GM12892 (cell line): ENCODE results near the gene TMCC1.

Experiments used
- DNase-seq: peaks from one replicate; pipeline ENCODE4 v3.0.0; 2011; ENCODE audit not compliant: insufficient read length
- FAIRE-seq: peaks from 2 replicates; lab custom pipeline; 2011; peaks lifted over from hg19 to GRCh38; lab: Jason Lieb, UNC
- POLR2A ChIP-seq: IDR thresholded peaks from 2 replicates; pipeline ENCODE4 v1.6.1; 2011; ENCODE audit warnings: low read depth, low read length, control low read depth
- POLR2AphosphoS5 ChIP-seq: IDR thresholded peaks from 2 replicates; pipeline ENCODE4 v1.6.1; 2011; ENCODE audit warnings: low read depth, low read length, control low read depth
- TAF1 ChIP-seq: IDR thresholded peaks from 2 replicates; pipeline ENCODE4 v1.6.1; 2011; ENCODE audit warnings: low read depth, mild to moderate bottlenecking, control low read depth, low read length, borderline replicate concordance

Gene TMCC1

GRCh38 chr3:129723558-129724324 is 169.8 kb downstream of the TMCC1 start:
- no peak for DNase-seq
- TF ChIP-seq TAF1 = no peak
- no peak for TF ChIP-seq POLR2A
- TF ChIP-seq POLR2AphosphoS5 = no peak
- FAIRE-seq = no peak

- FAIRE-seq = no peak
These were observed 171.0 kb downstream of the TMCC1 start for GRCh38 chr3:129722527-129722926.

GRCh38 chr3:129718201-129718600 is 175.3 kb downstream of the TMCC1 start:
- no peak for TF ChIP-seq POLR2AphosphoS5
- no peak for TF ChIP-seq TAF1
- TF ChIP-seq POLR2A = no peak
- no peak for FAIRE-seq
- no peak for DNase-seq

More at GRCh38 chr3:129722527-129722926, 171.0 kb downstream of the TMCC1 start:
- TF ChIP-seq TAF1 (no peak), POLR2A (no peak), POLR2AphosphoS5 (no peak)
- no peak for DNase-seq

GRCh38 chr3:129715854-129716253 is 177.7 kb downstream of the TMCC1 start:
- no peak for DNase-seq
- TF ChIP-seq TAF1 = no peak
- TF ChIP-seq POLR2AphosphoS5 = no peak
- no peak for TF ChIP-seq POLR2A
- FAIRE-seq = no peak

- no peak for DNase-seq
These were observed 185.1 kb downstream of the TMCC1 start for GRCh38 chr3:129708328-129708861.

GRCh38 chr3:129705274-129705673 is 188.2 kb downstream of the TMCC1 start:
- TF ChIP-seq POLR2A (no peak), TAF1 (no peak), POLR2AphosphoS5 (no peak)
- FAIRE-seq (no peak), DNase-seq (no peak)

More at GRCh38 chr3:129708328-129708861, 185.1 kb downstream of the TMCC1 start:
- FAIRE-seq = no peak
- TF ChIP-seq TAF1 (no peak), POLR2A (no peak), POLR2AphosphoS5 (no peak)

GRCh38 chr3:129703913-129704312 is 189.6 kb downstream of the TMCC1 start:
- no peak for FAIRE-seq
- no peak for DNase-seq
- TF ChIP-seq POLR2AphosphoS5 (no peak), TAF1 (no peak), POLR2A (no peak)

- TF ChIP-seq POLR2A = no peak
- no peak for TF ChIP-seq TAF1
- TF ChIP-seq POLR2AphosphoS5 = no peak
- FAIRE-seq = no peak
- no peak for DNase-seq
These were observed 190.4 kb downstream of the TMCC1 start for GRCh38 chr3:129702934-129703712.

- TF ChIP-seq TAF1 (no peak), POLR2AphosphoS5 (no peak), POLR2A (no peak)
- DNase-seq (no peak), FAIRE-seq (no peak)
These were observed 192.3 kb downstream of the TMCC1 start for GRCh38 chr3:129701161-129701560.

- DNase-seq (no peak), FAIRE-seq (no peak)
- TF ChIP-seq TAF1 (no peak), POLR2A (no peak), POLR2AphosphoS5 (no peak)
These were observed 193.9 kb downstream of the TMCC1 start for GRCh38 chr3:129699612-129700011.

GRCh38 chr3:129699199-129699598 is 194.3 kb downstream of the TMCC1 start:
- FAIRE-seq = no peak
- TF ChIP-seq POLR2A = no peak
- no peak for TF ChIP-seq POLR2AphosphoS5
- TF ChIP-seq TAF1 = no peak
- no peak for DNase-seq
